HEK293T (cell line): Measurements from ENCODE around the gene SPRED3.

Experiments
- BHLHE40 ChIP-seq: fragments of 450-650 bp; IDR thresholded peaks from 2 replicates; pipeline ENCODE4 v1.6.1; 2016; ENCODE audit warnings: mild to moderate bottlenecking, moderate library complexity, borderline replicate concordance
- CTBP1 ChIP-seq: fragments of 450-650 bp; IDR thresholded peaks from 2 replicates; pipeline ENCODE4 v1.6.1; 2016; ENCODE audit warnings: borderline replicate concordance
- ELF4 ChIP-seq: fragments of 450-650 bp; IDR thresholded peaks from 2 replicates; pipeline ENCODE4 v1.6.1; 2017; ENCODE audit warnings: antibody characterized with exemption
- FOXA1 ChIP-seq: fragments of 450-650 bp; IDR thresholded peaks from 2 replicates; pipeline ENCODE4 v1.6.1; 2016; ENCODE audit warnings: mild to moderate bottlenecking
- FOXK2 ChIP-seq: fragments of 450-650 bp; IDR thresholded peaks from 2 replicates; pipeline ENCODE4 v1.6.1; 2016; ENCODE audit warnings: mild to moderate bottlenecking
- FOXM1 ChIP-seq: fragments of 450-650 bp; IDR thresholded peaks from 2 replicates; pipeline ENCODE4 v1.6.1; 2017; ENCODE audit warnings: mild to moderate bottlenecking, borderline replicate concordance
- L3MBTL2 ChIP-seq: fragments of 450-650 bp; conservative IDR thresholded peaks from 2 replicates; pipeline ENCODE4 v1.6.1; 2016; ENCODE audit warnings: mild to moderate bottlenecking
- LEF1 ChIP-seq: fragments of 450-650 bp; IDR thresholded peaks from 2 replicates; pipeline ENCODE4 v1.6.1; 2017; ENCODE audit warnings: mild to moderate bottlenecking, borderline replicate concordance
- NFRKB ChIP-seq: fragments of 450-650 bp; IDR thresholded peaks from 2 replicates; pipeline ENCODE4 v1.6.1; 2016; ENCODE audit warnings: mild to moderate bottlenecking, moderate library complexity
- SP1 ChIP-seq: fragments of 450-650 bp; IDR thresholded peaks from 2 replicates; pipeline ENCODE4 v1.6.1; 2017
- SUZ12 ChIP-seq: fragments of 450-650 bp; IDR thresholded peaks from 2 replicates; pipeline ENCODE4 v1.6.1; 2016; ENCODE audit warnings: mild to moderate bottlenecking
- ZNF384 ChIP-seq: fragments of 450-650 bp; IDR thresholded peaks from 2 replicates; pipeline ENCODE4 v1.6.1; 2016
- TF ChIP-seq, protein P1 (sequence below): fragments of 450-650 bp; IDR thresholded peaks from 2 replicates; pipeline ENCODE4 v1.6.1; 2016

DNA sequence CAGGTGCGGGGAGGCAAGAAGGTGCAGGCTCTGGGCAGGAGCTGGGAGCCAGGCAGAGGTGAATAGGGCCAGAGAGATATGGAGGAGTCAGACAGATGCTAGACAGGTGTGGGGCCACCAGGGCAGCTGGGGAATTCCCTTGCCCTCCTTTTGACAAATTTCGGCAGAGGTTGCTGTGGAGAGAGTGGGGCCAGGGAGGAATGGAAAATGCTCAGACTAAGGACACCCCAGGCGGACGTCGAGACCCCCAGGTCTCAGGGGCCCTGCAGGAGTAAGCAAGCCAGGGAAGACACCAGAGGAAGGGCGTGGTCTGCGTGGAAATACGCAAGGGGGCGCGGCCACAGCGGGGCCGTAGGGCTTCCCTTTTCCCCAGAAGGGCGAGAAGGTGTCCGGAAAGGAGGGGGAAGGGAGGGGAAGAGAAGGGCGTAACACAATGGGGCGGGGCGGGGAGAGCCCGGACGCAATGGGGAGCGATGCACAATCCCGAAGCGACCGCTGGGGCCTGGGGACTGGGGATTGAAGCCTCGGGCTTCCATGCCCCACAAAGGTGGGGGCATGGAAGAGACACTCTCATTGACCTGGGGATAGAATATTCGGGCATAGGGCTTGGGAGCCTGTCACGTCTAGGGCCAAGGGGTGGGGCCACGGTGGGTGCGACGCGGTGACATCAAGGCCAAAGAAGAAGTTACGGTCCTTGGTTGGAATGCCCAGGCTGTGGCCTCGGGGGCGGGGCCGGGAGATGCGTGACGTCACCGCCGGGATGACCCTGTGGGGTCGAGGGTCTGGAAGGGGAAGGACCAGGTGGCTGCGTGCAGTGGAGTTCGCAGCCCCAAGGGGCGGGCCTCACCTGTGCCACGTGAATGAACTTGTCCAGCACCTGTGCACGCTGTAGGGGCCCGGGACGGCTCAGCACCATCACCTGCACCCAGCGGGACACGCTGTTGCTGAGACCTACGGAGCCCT is 29.3 kb downstream of the SPRED3 start:
- TF ChIP-seq L3MBTL2: no peak
- TF ChIP-seq CTBP1: no peak
- TF ChIP-seq BHLHE40: no peak
- no peak for TF ChIP-seq FOXA1
- no peak for TF ChIP-seq NFRKB
- no peak for TF ChIP-seq LEF1
- no peak for TF ChIP-seq ELF4
- TF ChIP-seq FOXM1: no peak
- TF ChIP-seq, protein P1, sequence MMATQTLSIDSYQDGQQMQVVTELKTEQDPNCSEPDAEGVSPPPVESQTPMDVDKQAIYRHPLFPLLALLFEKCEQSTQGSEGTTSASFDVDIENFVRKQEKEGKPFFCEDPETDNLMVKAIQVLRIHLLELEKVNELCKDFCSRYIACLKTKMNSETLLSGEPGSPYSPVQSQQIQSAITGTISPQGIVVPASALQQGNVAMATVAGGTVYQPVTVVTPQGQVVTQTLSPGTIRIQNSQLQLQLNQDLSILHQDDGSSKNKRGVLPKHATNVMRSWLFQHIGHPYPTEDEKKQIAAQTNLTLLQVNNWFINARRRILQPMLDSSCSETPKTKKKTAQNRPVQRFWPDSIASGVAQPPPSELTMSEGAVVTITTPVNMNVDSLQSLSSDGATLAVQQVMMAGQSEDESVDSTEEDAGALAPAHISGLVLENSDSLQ: no peak
- no peak for TF ChIP-seq SUZ12
- TF ChIP-seq SP1: no peak
- no peak for TF ChIP-seq FOXK2
- no peak for TF ChIP-seq ZNF384
